Activated CD8-positive, alpha-beta memory T cell treated with anti-CD3 and anti-CD28 coated beads, Interleukin-2, amount 50 U/mL, for 48 hours (primary cell): ENCODE data around the gene PLIN5.

Experiments used
- DNase-seq: peaks from one replicate; pipeline ENCODE4 v3.0.0-alpha.2; 2020

The PLIN5 gene

GRCh38 chr19:4534836-4535658 lies at the start of gene PLIN5:
PLIN5 (minus strand) TSS chr19:4535224; CDS start chr19:4534074, 1,150 bp downstream.
- DNase-seq = peak; percentile 75

- DNase-seq = peak; percentile 74
Observed at GRCh38 chr19:4583961-4584669, 49.1 kb upstream of the PLIN5 start.

- no peak for DNase-seq
Observed at GRCh38 chr19:4582980-4583842, 48.2 kb upstream of the PLIN5 start.

GRCh38 chr19:4581666-4582553 lies 46.9 kb upstream of the PLIN5 start:
- DNase-seq = no peak

GRCh38 chr19:4580961-4581665 lies 46.1 kb upstream of the PLIN5 start:
- no peak for DNase-seq

GRCh38 chr19:4580021-4580901 lies 45.2 kb upstream of the PLIN5 start:
- DNase-seq = no peak

- no peak for DNase-seq
Observed at GRCh38 chr19:4579389-4579788, 44.4 kb upstream of the PLIN5 start.

GRCh38 chr19:4578552-4579248 lies 43.7 kb upstream of the PLIN5 start:
- no peak for DNase-seq

- DNase-seq = no peak
Observed at GRCh38 chr19:4577020-4577782, 42.2 kb upstream of the PLIN5 start.

GRCh38 chr19:4576016-4576933 lies 41.3 kb upstream of the PLIN5 start:
- DNase-seq = peak; percentile 90

- no peak for DNase-seq
Observed at GRCh38 chr19:4575267-4576015, 40.4 kb upstream of the PLIN5 start.

GRCh38 chr19:4573682-4574081 lies 38.7 kb upstream of the PLIN5 start:
- DNase-seq = no peak

GRCh38 chr19:4571305-4571917 lies 36.4 kb upstream of the PLIN5 start:
- no peak for DNase-seq

- DNase-seq = no peak
Observed at GRCh38 chr19:4570916-4571304, 35.9 kb upstream of the PLIN5 start.

- DNase-seq = no peak
Observed at GRCh38 chr19:4570402-4570801, 35.4 kb upstream of the PLIN5 start.

GRCh38 chr19:4568886-4569285 lies 33.9 kb upstream of the PLIN5 start:
- no peak for DNase-seq
